OCI-M2 (cell line): ENCODE results near the gene MAB21L2.

Experiments used
- DNase-seq: peaks from one replicate; lab custom pipeline; 2025; ENCODE audit not compliant: unreplicated experiment; lab: John Stamatoyannopoulos, UW

MAB21L2 gene

GRCh38 chr4:150574678-150575077 is 7.3 kb upstream of the MAB21L2 start:
- DNase-seq, result no peak

DNA sequence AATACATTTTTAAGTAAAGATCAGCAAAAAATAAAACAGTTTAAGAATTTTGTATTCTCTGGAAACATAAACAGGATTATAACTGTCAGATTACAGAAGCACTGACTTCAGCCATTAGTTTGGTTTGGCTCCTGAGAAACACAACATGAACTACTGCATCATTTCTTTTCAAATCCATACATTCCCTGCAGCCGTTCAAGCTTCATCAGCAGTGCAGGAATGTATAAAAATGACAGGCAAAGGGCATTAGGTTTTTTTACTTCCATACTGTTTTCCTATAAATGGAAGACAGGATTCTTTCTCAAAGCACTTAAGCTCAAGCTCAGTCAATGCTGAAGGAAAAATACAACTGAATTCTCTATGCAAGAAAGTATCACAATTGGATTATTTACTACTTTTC is 4.2 kb upstream of the MAB21L2 start:
- no peak for DNase-seq

DNA sequence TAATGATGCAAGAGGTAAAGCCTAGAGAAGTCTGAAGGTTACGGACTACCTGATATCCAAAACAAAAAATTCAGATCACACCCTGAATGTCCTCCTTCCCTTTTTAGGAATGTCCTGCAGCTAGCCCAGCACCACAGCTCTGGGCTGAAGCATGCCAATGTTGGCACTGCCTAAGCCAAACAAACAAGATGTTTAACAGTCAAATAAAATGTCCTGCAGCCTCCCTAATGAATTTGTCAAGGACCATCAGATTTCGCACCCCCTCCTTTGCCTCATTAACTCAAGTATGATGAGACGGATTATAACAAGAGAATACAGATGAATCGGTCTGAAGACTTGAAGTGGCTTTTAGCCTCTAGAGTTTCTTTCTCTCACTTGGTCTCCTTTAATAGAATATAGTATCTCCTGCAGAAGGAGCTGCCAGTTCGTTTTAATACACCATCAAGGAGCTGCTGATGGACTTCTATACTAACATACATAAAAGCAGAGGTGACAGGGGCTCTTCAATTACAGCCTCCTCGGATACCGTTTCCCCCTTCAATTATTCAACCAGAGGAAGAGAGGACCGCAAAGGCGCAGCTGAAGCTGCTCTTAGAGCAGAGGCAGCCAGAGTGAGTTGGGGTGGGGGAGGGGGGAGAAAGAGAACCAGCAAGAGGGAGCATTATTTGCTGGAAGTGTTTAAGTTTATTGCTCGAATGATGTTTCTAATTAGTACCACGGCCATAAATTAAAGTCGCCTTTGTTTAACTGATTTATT is 3.0 kb upstream of the MAB21L2 start:
- no peak for DNase-seq

- DNase-seq, result no peak
These were observed 2.3 kb upstream of the MAB21L2 start for GRCh38 chr4:150579551-150580234.

DNA sequence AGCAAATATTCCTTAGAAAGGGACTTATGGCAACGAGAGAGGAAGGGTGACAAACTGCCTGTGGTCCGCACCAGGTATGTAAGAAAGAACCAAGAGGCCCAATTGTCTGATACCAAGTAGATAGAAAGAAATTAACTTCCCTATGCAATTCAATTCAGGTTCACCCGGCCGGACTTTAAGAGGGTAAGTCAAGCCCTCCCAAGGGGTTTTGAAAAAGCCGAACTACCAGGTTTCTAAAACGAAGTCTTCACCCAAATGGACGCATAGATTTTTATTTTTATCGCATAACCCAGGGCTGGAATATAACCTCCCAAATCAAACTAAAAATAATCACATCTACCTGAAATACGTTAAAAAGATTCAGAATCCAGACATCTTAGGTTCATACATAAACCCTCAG is 1.6 kb upstream of the MAB21L2 start:
- no peak for DNase-seq

- DNase-seq, result no peak
These were observed 820 bp upstream of the MAB21L2 start for GRCh38 chr4:150581056-150581605.

DNA sequence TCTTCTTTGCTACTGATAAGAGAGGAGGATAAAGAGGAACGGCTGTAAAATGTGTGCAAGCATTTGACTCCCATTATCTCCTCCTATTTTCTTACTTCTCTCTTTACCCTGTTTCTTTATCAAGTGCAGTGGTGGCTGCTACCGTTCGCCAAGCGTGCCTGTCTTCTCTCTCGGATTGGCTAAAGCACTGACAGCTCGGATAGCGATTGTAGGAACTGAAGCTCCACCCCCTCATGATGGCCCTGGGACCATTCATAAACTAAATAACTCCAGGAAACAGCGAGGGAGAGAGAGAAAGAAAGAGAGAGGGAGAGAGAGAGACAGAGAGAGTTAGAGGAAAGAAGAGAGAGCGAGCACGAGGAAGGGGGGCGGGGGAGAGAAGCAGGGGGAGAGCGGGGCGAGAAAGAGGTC is 305 bp upstream of the MAB21L2 start:
- no peak for DNase-seq

- DNase-seq, result no peak
These were observed 929 bp downstream of the MAB21L2 start for GRCh38 chr4:150582873-150583286.

- DNase-seq, result no peak
These were observed 1.5 kb downstream of the MAB21L2 start for GRCh38 chr4:150583287-150584110.

GRCh38 chr4:150584111-150584915 is 2.4 kb downstream of the MAB21L2 start:
- DNase-seq, result no peak

GRCh38 chr4:150585611-150586010 is 3.7 kb downstream of the MAB21L2 start:
- no peak for DNase-seq

- DNase-seq, result no peak
These were observed 4.3 kb downstream of the MAB21L2 start for GRCh38 chr4:150586162-150586810.

- DNase-seq, result no peak
These were observed 6.4 kb downstream of the MAB21L2 start for GRCh38 chr4:150588316-150588715.

DNA sequence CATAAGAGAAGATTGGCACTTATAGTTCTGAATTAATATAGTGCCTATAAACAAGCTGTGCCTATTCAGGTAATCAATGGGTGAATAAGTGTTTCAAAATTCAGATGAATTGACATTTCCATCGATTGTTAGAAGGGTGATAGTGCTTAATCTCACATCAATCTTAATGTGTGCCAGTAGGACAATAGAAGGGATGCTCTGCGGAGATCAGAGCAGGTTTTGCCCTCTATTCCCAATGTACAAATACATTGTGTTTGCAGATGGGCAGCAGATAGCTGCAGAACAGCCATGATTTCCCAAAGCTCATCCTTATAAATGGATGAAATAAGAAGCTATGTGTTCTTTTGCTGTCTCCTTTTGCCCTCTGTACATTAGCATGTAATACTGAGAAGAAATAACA is 7.2 kb downstream of the MAB21L2 start:
- no peak for DNase-seq

- no peak for DNase-seq
These were observed 8.7 kb downstream of the MAB21L2 start for GRCh38 chr4:150590631-150591030.

- DNase-seq, result no peak
These were observed 9.5 kb downstream of the MAB21L2 start for GRCh38 chr4:150591406-150591805.

DNA sequence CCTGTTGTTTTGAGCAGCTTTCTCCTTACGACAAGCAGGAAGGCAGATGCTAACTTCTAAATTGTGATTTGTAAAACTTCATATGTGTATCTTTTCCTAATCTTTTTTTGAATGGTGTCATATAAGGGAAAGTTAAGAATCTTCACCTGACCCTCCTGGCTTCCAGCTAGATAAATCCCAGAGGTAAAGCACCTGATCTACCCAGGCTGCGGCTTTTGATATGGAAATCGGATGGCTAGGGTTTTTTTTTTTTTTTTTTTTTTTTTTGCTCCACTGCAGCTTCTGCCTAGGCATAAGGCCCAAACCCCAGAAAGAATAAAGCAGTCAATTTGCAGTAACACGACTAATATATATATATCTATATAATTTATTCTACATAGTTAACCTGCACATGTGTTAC is 10.0 kb downstream of the MAB21L2 start:
- DNase-seq, result no peak

- no peak for DNase-seq
These were observed 12.0 kb downstream of the MAB21L2 start for GRCh38 chr4:150593996-150594395.

DNA sequence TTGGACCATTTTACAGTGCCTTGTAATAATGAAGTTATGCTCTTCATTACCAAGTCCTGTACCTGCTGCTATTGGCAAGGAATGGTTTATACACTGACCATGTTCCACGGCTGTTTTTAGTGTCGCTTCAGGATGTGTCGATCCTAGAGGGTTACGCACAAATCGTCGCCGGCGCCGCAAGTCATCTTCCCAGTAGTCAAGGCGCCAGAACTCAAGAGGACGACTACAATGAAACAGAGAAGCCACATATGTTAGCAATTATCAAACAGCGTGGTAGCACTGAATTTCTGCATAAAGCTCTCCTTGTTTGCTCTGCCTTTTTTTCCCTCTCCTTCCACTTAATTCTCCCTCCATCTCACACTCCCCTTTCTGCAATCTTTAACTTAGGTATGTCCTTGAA is 17.0 kb downstream of the MAB21L2 start:
- no peak for DNase-seq

GRCh38 chr4:150599547-150599946 is 17.6 kb downstream of the MAB21L2 start:
- no peak for DNase-seq
